Measurements from ENCODE around the gene TRPV4.

Gene TRPV4

GRCh38 chr12:109775172-109775881 lies 57.9 kb downstream of the TRPV4 start:
- peak; percentile 62 for DNase-seq

- DNase-seq = no peak
These were observed 59.7 kb downstream of the TRPV4 start for GRCh38 chr12:109773384-109774011.

- DNase-seq = no peak
These were observed 60.4 kb downstream of the TRPV4 start for GRCh38 chr12:109772622-109773321.

GRCh38 chr12:109771746-109772621 lies 61.2 kb downstream of the TRPV4 start:
- DNase-seq = no peak

- no peak for DNase-seq
These were observed 62.1 kb downstream of the TRPV4 start for GRCh38 chr12:109770861-109771670.

GRCh38 chr12:109770104-109770860 lies 62.9 kb downstream of the TRPV4 start:
- DNase-seq = no peak

- DNase-seq = no peak
These were observed 64.1 kb downstream of the TRPV4 start for GRCh38 chr12:109768901-109769670.

GRCh38 chr12:109767991-109768900 lies 65.0 kb downstream of the TRPV4 start:
- DNase-seq = no peak

GRCh38 chr12:109767456-109767855 lies 65.7 kb downstream of the TRPV4 start:
- DNase-seq = no peak

DNA sequence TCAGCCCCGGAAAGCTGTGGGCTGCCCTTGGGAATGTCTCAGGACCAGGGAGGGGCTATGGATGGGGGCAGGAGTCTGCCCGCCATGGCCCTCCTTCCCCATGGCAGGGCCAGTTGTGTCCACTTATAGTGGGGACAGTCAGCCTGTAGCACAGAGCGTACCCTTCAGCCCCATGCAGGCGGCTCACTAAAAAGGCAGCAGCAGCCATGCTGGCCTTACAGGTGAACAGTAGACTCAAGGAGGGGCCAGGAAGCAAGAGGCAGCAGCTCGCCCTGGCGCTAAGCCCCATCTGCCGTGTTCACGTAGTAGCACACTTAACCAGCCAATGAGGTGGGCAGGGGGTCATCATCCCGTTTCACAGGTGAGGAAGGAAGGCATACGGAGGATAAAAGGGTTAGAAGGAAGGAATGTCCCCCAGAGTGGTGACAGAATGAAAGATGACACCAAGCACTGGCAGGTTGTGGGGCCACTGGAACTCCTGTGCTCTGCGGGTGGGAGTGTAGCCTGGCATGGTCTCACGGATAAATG lies 66.9 kb downstream of the TRPV4 start:
- DNase-seq = no peak

DNA sequence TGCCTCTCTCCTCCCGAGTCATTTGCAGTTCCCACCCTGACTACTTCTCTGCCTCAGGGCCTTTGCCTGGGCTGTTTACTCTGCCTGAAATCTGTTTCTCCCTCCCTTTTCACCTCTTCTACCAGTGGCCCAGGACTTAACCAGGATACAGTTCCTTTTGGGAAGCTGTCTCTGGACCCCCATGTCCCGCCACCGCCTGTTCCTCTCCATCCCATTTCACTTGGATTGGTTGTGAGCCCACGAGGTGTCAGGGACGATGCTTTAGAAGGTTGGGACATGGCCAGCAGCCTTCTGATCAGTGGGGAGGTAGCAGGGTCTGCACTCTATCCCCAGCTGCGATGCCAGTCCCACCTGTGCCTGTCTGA lies 67.8 kb downstream of the TRPV4 start:
- no peak for DNase-seq

DNA sequence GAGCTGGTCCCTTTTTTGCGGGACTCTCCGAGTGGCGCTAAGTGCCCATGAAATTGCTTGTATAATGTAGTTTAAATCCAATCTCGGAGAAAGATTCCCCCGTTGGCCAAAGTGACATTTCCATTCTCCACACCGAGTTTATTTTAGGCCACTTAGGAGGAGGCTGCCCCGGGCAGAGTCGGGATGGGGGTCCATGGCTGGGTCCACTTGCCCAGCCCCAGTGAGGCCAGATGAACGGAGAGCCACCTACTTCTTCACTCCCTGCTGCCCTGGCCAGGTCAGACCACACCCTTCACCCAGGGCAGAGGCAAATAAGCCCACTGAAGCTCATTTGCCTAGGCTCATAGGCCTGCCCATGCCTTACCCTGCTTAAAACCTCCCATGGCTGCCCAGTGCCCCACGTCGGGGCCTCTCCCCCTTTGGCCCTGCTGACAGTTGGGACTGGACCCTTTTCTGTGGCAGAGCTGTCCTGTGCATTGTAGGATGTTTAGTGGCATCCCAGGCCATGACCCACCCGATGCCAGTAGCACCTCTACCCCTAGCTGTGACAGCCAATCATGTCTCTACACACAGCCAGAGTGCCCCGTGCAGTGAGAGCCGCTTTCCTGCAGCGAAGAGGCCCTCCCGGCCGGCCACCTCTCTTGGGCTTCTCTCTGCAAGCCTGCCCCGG lies 68.3 kb downstream of the TRPV4 start:
- no peak for DNase-seq

- DNase-seq = no peak
These were observed 69.1 kb downstream of the TRPV4 start for GRCh38 chr12:109764123-109764522.

DNA sequence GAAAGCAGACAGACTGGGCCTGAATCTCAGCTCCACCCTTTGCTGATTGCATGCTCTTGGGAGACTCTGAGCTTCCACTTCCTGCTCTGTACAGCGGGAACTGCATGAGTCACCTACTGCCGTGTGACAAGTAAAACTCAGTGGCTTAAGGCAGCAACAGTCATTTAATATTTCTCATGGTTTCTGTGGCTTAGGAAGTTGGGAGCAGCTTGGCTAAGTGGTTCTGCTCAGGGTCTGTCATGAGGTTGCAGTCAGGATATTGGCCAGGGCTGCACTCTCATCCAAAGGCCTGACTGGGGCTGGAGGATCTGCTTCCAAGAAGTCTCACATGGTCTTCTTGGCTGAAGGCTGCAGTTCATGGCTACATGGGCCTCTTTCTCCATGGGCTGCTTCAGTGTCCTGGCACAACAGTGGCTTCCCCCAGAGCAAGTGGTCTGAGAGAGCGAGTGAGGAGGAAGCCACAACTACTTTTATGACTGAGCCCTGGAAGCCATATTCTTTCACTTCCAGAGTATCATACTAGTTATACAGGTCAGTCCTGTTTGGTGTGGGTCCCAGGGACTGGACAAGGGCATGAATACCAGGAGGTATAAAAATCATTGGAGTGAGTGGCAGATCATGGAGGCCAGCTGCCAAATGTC lies 69.9 kb downstream of the TRPV4 start:
- DNase-seq = peak; percentile 39

GRCh38 chr12:109762673-109763191 lies 70.5 kb downstream of the TRPV4 start:
- no peak for DNase-seq

GRCh38 chr12:109762071-109762672 lies 71.0 kb downstream of the TRPV4 start:
- DNase-seq = no peak
